Prostate gland (tissue), 2 donors: Measurements from ENCODE around the gene CASP9.

Experiments used
- POLR2AphosphoS5 ChIP-seq: sonication (generic); formaldehyde crosslinking; IDR thresholded peaks from one replicate; pipeline ENCODE4 v1.6.1; 2017; ENCODE audit warnings: antibody characterized with exemption
- TF ChIP-seq, protein P1 (sequence below), 4 experiments: fragments of 200-600 bp in 2 of 4; fragments of 450-650 bp in 2 of 4; sonication (generic) in 2 of 4; IDR thresholded peaks; 1 replicate in 3 of 4; 2 replicates in 1 of 4; pipeline ENCODE4 v1.5.1; 2016 to 2019; ENCODE audit warnings: antibody characterized with exemption in 4 of 4, mild to moderate bottlenecking in 2 of 4, moderate library complexity in 2 of 4

- TF ChIP-seq, protein P1, sequence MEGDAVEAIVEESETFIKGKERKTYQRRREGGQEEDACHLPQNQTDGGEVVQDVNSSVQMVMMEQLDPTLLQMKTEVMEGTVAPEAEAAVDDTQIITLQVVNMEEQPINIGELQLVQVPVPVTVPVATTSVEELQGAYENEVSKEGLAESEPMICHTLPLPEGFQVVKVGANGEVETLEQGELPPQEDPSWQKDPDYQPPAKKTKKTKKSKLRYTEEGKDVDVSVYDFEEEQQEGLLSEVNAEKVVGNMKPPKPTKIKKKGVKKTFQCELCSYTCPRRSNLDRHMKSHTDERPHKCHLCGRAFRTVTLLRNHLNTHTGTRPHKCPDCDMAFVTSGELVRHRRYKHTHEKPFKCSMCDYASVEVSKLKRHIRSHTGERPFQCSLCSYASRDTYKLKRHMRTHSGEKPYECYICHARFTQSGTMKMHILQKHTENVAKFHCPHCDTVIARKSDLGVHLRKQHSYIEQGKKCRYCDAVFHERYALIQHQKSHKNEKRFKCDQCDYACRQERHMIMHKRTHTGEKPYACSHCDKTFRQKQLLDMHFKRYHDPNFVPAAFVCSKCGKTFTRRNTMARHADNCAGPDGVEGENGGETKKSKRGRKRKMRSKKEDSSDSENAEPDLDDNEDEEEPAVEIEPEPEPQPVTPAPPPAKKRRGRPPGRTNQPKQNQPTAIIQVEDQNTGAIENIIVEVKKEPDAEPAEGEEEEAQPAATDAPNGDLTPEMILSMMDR (IDR thresholded peaks at IDR 0.05): no peak
- TF ChIP-seq POLR2AphosphoS5: no peak
Observed at GRCh38 chr1:15472587-15472986, 51.4 kb downstream of the CASP9 start.
